Ishikawa (cell line): Measurements from ENCODE around the gene NAA25.

Experiments used
- CEBPB ChIP-seq: IDR thresholded peaks from 2 replicates; pipeline ENCODE4 v1.6.1; 2012
- CREB1 ChIP-seq: IDR thresholded peaks from 2 replicates; pipeline ENCODE4 v1.6.1; 2012; ENCODE audit warnings: low read depth
- EGR1 ChIP-seq: IDR thresholded peaks from 2 replicates; pipeline ENCODE4 v1.6.1; 2012
- EP300 ChIP-seq: IDR thresholded peaks from 2 replicates; pipeline ENCODE4 v1.6.1; 2012; ENCODE audit warnings: borderline replicate concordance
- FOXM1 ChIP-seq: IDR thresholded peaks from 2 replicates; pipeline ENCODE4 v1.6.1; 2012; ENCODE audit warnings: low read depth, borderline replicate concordance
- NFIC ChIP-seq: IDR thresholded peaks from 2 replicates; pipeline ENCODE4 v1.6.1; 2012
- RAD21 ChIP-seq: IDR thresholded peaks from 2 replicates; pipeline ENCODE4 v1.6.1; 2012; ENCODE audit warnings: low read depth
- TAF1 ChIP-seq: IDR thresholded peaks from 2 replicates; pipeline ENCODE4 v1.6.1; 2012; ENCODE audit warnings: low read depth, mild to moderate bottlenecking
- TCF12 ChIP-seq: IDR thresholded peaks from 2 replicates; pipeline ENCODE4 v1.6.1; 2012; ENCODE audit warnings: low read depth
- TEAD4 ChIP-seq: IDR thresholded peaks from 2 replicates; pipeline ENCODE4 v1.6.1; 2012
- USF1 ChIP-seq: IDR thresholded peaks from 2 replicates; pipeline ENCODE4 v1.6.1; 2012
- YY1 ChIP-seq: IDR thresholded peaks from 2 replicates; pipeline ENCODE4 v1.6.1; 2012; ENCODE audit warnings: low read depth
- ZBTB7A ChIP-seq: IDR thresholded peaks from 2 replicates; pipeline ENCODE4 v1.6.1; 2012; ENCODE audit warnings: low read depth
- TF ChIP-seq, protein P1 (sequence below): IDR thresholded peaks from 2 replicates; pipeline ENCODE4 v1.6.1; 2012
- TF ChIP-seq, protein P2 (sequence below): IDR thresholded peaks from 2 replicates; pipeline ENCODE4 v1.6.1; 2012; ENCODE audit warnings: low read depth, mild to moderate bottlenecking

Gene NAA25

GRCh38 chr12:112015938-112016337 is 92.6 kb downstream of the NAA25 start:
- TF ChIP-seq TCF12, result no peak
- no peak for TF ChIP-seq TAF1
- no peak for TF ChIP-seq NFIC

DNA sequence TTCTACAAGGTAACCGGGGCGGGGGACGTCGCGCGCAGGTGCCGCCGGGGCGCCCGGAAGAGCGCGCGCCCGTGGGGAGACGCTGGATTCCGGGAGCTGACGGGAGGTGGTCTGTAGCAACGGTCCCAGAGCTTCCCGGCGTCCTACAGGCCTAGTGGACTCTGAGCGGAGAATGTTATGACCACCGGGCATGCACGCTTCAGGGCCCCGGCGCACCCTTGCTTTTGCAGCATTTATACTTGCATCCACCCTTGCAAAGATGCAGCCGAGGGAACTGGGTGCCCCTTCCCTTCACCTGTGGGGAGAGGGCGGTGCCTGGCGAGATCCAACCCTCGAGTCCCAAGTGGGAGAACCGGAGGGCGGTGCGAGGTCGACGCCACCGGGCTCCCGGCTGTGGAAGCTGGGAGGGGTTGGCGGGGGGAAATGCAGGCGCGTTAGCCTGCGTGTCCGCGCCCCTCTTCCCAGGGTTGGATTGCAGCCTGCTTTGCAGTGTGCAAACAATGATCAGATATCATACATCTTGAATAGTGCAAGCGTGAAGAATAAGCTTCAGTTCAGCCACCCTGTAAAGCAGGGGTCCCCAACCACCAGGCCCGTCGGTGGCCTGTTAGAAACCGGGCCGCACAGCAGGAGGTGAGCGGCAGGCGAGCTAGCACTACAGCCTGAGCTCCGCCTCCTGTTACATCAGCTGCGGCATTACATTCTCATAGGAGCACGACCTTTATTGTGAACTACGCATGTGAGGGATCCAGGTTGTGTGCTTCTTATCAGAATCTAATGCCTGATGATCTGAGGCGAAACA is 94.8 kb downstream of the NAA25 start:
- TF ChIP-seq ZBTB7A, result peak; percentile 81; the same call in 1 of the 2 replicates
- TF ChIP-seq NFIC, result 0 out of 2 replicates have a peak, but pooled peaks have one; percentile 7
- TF ChIP-seq CEBPB, result no peak
- no peak for TF ChIP-seq TCF12
- no peak for TF ChIP-seq EGR1
- TF ChIP-seq, protein P1, sequence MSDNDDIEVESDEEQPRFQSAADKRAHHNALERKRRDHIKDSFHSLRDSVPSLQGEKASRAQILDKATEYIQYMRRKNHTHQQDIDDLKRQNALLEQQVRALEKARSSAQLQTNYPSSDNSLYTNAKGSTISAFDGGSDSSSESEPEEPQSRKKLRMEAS, result peak; percentile 62; the same call in 1 of the 2 replicates
- no peak for TF ChIP-seq CREB1
- TF ChIP-seq USF1, result no peak; the same call in 1 of the 2 replicates

DNA sequence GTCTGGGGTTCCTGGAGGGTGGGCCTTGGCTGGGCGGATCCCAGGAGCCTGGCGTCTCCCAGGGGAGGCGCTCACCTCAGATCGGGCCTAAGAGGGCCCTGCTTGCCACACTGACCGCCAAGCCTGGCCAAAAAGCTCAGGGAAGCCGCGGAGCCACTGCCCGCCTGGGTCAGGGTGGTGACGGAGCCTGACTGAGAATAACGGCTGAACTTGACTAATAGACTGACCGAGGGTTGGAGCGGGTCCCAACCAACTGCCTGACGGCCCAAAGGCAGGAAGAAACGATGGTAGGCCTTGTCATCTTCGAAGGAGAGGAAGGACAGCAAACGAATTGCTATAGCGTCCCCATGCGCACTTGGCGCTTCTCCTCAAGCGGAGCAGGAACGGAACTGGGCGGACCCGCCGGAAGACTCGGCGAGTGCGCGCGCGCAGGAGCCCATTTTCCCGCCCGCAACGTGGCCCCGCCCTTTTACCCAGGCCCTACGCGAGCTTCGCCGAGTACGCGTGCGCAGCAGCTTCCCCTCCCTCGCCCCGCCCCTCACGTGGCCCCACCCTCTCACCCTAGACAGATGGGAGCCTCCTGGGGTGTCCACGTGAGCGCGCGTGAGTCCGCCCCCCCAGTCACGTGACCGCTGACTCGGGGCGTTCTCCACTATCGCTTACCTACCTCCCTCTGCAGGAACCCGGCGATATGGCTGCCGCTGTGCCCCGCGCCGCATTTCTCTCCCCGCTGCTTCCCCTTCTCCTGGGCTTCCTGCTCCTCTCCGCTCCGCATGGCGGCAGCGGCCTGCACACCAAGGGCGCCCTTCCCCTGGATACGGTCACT is 95.6 kb downstream of the NAA25 start, which contains the start of the genes ERP29 and TMEM116:
Gene ERP29, plus strand, starts transcription at position 652 of the 826 bp plus-strand sequence. Its CDS starts 40 bp downstream, at position 692.
Gene TMEM116, minus strand, starts transcription at position 391 of the 826 bp plus-strand sequence. CDS start 7,895 bp downstream, outside the sequence.
- TF ChIP-seq TCF12, result peak; percentile 23; the same call in 1 of the 2 replicates
- TF ChIP-seq CEBPB, result no peak
- no peak for TF ChIP-seq NFIC
- peak; percentile 26; the same call in 1 of the 2 replicates for TF ChIP-seq RAD21
- TF ChIP-seq, protein P2, sequence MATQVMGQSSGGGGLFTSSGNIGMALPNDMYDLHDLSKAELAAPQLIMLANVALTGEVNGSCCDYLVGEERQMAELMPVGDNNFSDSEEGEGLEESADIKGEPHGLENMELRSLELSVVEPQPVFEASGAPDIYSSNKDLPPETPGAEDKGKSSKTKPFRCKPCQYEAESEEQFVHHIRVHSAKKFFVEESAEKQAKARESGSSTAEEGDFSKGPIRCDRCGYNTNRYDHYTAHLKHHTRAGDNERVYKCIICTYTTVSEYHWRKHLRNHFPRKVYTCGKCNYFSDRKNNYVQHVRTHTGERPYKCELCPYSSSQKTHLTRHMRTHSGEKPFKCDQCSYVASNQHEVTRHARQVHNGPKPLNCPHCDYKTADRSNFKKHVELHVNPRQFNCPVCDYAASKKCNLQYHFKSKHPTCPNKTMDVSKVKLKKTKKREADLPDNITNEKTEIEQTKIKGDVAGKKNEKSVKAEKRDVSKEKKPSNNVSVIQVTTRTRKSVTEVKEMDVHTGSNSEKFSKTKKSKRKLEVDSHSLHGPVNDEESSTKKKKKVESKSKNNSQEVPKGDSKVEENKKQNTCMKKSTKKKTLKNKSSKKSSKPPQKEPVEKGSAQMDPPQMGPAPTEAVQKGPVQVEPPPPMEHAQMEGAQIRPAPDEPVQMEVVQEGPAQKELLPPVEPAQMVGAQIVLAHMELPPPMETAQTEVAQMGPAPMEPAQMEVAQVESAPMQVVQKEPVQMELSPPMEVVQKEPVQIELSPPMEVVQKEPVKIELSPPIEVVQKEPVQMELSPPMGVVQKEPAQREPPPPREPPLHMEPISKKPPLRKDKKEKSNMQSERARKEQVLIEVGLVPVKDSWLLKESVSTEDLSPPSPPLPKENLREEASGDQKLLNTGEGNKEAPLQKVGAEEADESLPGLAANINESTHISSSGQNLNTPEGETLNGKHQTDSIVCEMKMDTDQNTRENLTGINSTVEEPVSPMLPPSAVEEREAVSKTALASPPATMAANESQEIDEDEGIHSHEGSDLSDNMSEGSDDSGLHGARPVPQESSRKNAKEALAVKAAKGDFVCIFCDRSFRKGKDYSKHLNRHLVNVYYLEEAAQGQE, result no peak
- TF ChIP-seq CREB1, result no peak
- TF ChIP-seq ZBTB7A, result no peak
- no peak; the same call in 1 of the 2 replicates for TF ChIP-seq FOXM1
- TF ChIP-seq TAF1, result peak; percentile 87
- peak; percentile 99 for TF ChIP-seq USF1
- TF ChIP-seq TEAD4, result no peak
- TF ChIP-seq EP300, result no peak
- TF ChIP-seq, protein P1, result peak; percentile 96
- TF ChIP-seq EGR1, result peak; percentile 28; the same call in 1 of the 2 replicates
- TF ChIP-seq YY1, result peak; percentile 90

DNA sequence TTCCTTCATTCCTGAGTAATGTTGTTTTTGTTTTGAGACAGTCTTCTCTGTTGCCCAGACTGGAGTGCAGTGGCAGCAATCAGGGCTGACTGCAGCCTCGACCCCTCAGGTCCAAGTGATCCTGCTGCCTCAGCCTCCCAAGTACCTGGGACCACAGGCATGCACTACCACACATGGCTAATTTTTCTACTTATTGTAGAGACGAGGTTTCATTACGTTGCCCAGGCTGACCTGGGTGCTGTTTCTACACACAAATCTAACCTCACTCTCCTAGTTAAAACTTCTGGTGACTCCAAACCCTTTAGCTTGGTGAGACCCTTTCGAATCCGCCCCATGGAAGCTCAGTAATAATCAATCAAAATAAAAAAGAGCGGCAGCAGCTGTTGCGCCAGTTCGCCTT is 96.9 kb downstream of the NAA25 start:
- TF ChIP-seq TEAD4 (no peak), ZBTB7A (no peak), RAD21 (no peak), USF1 (no peak), CREB1 (no peak), CEBPB (no peak), NFIC (no peak), YY1 (no peak), TAF1 (no peak), TCF12 (no peak)

DNA sequence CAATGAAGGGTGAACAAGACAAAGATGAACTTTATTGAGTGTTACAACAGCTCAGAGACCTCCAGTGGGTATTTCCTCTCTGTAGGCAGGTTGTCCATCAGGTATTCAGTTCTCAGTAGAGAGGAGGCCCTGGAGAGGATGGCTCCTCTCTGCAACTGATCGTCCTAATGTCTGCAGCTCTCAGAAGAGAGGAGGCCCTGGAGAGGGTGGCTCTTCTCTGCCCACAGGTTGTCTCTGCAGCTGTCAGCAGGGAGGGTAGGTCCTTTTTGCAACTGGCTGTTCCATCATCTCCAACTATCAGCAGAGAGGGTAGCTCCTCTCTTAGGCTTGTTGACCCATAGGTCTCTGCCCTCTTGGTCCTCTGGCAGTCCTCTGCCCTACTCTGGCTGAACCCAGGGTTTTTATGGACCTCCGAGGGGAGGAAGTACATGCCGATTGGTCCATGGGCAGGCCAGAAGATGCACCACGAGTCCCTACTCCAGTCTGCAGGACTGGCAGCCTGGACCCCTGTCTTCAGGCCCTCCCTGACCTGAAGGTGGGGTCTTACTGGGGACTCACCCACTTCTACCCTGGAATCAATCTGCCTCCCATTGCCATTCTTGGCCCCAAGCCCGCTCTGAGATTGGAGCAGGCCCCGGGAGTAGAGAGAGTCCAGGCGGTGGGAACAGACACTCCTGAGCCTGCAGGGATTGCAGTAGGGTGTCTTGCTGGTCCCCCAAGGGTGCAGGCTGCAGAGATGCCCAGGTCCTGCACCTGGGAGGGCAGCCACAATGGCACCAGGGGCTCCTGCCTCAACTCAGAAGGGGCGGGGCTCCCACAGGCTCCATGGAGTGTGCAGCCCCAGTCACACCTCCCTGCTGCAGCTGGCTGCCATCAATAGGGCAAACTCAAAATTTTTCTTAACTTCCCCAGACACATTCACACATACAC is 97.9 kb downstream of the NAA25 start:
- TF ChIP-seq CREB1, result no peak

DNA sequence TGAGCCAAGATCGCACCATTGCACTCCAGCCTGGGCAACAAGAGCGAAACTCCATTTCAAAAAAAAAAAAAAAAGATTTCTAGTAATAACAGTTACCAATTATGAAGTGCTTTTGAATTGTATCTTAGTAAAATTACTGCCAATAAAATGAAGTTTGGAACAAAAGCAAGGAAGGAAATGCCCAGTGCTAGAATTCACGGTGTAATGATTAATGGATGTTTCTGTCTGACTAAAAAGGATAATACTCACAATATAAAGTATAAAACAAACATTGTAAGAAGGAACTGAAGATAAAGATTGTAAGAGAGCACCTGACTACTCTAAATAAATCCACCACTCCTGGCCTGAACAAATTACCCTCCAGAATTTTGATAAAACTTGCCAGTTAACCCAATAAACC is 99.7 kb downstream of the NAA25 start:
- TF ChIP-seq TAF1, result no peak
- TF ChIP-seq CREB1, result no peak
- TF ChIP-seq EGR1, result no peak
